GM21381 (cell line): Measurements from ENCODE around the gene NLRC3.

Source experiments
- ATAC-seq: cut with Tn5 transposase; IDR thresholded peaks from one replicate; pipeline ENCODE4 v1.9.1; 2021; ENCODE audit warnings: mild to moderate bottlenecking, moderate library complexity; ENCODE audit not compliant: unreplicated experiment

Gene NLRC3

GRCh38 chr16:3580251-3580651 is 3.0 kb upstream of the NLRC3 start:
- no peak for ATAC-seq

- no peak for ATAC-seq
Measured at GRCh38 chr16:3579776-3580175, 2.6 kb upstream of the NLRC3 start.

- ATAC-seq: peak; percentile 57
Measured at GRCh38 chr16:3578610-3579551, 1.7 kb upstream of the NLRC3 start.

DNA sequence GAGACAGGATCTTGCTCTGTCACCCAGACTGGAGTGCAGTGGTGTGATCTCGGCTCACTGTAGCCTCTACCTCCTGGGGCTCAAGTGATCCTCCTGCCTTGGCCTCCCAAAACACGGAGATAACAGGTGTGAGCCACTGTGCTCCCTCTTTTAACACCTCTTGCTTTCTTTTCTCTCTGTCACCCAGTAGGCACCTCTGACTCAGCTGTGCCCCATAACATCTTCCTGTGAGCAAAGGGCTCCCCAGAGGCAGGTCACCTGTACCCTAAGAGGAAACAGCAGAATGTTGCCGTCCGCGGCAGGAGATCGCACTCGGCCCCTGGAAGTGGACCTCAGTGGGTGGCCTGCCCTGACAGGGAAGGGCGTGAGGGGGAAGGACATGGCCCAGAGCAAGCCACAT is 918 bp upstream of the NLRC3 start:
- ATAC-seq: no peak

GRCh38 chr16:3576211-3576610 is 992 bp downstream of the NLRC3 start:
- no peak for ATAC-seq

- no peak for ATAC-seq
Measured at GRCh38 chr16:3575491-3575890, 1.7 kb downstream of the NLRC3 start.

GRCh38 chr16:3574195-3574594 is 3.0 kb downstream of the NLRC3 start:
- ATAC-seq: no peak

DNA sequence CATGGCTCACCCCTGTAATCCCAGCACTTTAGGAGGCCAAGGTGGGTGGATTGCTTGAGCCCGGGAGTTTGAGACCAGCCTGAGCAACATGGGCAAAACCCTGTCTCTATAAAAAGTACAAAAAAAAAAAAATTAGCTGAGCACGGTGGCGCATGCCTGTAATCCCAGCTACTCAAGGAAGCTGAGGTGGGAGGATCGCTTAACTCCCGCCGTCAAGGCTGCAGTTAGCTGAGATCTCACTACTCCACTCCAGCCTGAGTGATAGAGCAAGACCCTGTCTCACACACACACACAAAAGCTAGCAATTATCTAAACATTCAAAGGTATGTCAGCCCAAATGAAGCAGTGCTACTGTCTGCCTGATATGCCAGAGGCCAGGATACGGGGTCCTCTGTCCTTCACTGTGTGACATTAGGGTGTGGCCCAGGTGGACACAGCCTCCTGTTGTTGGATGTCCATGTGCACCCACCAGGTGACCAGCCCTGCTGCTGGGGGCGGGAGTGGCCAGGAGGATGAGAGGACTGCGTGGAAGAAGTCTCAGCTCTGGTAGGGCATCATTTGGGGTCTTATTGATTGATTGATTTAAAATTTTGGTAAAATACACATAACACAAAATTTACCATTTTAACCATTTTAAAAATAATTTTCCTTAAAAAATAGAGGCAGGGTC is 3.9 kb downstream of the NLRC3 start:
- ATAC-seq: no peak

- ATAC-seq: no peak
Measured at GRCh38 chr16:3570420-3571062, 6.7 kb downstream of the NLRC3 start.

GRCh38 chr16:3569851-3570250 is 7.4 kb downstream of the NLRC3 start:
- ATAC-seq: no peak

GRCh38 chr16:3566990-3567389 is 10.2 kb downstream of the NLRC3 start:
- no peak for ATAC-seq

DNA sequence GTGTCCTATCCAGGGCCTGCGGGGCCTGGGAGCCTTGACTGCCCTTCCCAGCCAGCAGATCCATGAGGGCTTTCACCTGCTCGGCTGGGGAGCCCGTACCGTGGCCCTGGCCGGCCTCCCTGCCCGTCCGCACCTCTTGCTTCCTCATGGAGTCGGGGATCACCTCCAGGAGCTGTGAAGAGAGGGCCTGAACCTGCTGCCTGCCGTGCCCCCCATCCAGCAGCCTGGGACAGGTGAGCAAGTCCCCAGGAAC is 12.4 kb downstream of the NLRC3 start:
- no peak for ATAC-seq

- no peak for ATAC-seq
Measured at GRCh38 chr16:3564130-3564888, 12.9 kb downstream of the NLRC3 start.

DNA sequence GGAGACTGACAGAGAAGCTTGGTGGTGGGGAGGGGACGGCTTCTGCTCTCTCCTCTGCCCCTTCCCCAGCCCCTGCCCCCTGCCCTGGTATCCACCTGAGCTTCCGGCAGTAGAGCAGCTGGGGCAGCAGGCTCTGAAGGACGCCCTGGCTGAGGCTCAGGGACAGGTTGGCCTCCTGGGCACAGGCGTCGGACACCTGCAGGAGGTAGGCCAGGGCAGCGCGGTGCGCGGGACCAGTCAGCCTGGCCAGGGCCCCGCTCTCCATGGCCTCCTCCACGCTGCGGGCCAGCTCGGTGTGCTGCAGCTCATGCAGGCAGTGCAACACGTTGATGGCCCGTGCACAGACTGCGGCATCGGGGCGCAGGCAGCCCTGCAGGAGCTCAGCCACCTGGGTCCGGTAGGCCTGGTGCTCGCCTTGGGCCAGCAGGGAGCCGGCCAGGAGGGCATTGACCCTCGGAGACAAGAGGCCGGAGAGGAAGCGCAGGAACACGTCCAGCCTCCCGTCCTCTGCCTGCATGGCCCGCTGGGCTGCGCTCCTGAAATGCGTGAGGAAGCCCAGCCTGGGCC is 14.2 kb downstream of the NLRC3 start:
- ATAC-seq: no peak

- no peak for ATAC-seq
Measured at GRCh38 chr16:3561626-3562025, 15.6 kb downstream of the NLRC3 start.

DNA sequence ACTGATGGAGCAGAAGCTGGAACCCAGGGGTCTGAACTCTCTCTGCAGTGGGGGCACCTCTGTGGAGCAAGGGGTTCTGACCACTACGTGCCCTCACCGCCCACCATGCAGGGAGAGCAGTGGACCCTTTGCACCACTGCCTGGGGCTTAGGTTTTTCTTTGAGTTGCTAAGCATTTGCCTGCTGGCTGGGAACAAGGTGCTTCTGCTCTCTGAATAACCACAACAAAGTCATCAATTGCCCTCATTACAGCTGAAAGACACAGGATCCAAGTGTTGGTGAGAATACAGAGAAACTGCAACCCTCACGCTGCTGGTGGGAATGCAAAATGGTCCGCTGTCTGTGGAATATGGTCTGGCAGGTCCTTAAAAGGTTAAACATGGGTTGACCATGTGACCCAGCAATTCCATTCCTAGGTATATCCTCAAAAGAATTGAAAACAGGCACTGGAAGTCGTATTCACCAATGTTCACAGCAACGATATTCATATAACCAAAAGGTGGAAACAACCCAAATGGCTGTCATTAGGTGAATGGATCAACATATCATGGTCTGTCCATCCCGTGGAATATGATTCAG is 22.8 kb downstream of the NLRC3 start:
- ATAC-seq: no peak

DNA sequence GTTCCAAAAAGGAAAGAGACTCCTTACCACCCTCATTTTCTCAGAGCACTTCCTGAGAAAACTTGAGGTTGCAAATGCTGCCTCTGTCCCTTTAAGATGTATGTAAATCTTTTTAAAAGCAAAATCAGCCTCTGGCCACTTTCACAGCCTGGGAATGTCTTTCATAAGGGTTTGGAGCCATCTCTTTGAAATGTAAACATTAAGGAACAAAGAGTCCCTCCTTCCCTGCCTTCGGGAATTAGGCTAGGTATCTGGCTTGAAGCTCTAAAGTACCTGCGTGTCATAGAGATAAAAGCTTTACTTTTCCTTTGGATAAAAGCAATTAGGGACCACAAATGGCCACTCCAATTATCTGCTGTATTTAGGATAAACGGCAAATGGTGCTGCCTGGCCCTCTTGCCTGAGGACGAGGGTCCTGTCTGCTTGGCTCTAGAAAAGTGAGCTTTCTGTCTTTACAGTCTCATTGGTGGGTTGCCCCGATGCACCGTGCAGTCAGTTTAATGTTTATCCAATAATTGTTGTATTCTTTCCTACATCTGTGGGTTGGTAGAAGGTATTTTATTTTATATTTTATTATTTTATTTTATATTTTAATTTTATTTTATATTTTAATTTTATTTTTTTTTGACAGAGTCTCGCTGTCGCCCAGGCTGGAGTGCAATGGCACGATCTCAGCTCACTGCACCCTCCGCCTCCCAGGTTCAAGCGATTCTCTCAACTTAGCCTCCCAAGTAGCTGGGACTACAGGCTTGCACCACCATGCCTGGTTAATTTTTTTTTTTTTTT is 23.9 kb downstream of the NLRC3 start:
- no peak for ATAC-seq

- ATAC-seq: no peak
Measured at GRCh38 chr16:3550851-3551847, 26.1 kb downstream of the NLRC3 start.

GRCh38 chr16:3549906-3550305 is 27.3 kb downstream of the NLRC3 start:
- ATAC-seq: no peak
